H1 (cell line): ENCODE results near the gene TRAPPC6A. TPM values are rescaled to one million over a fixed set of nuclear protein-coding genes. Genes with fewer than 3 reads are reported as not detected.
A peak's percentile ranks its signal among the peaks of the same experiment; 100 is the strongest.

Source experiments
- CTCF ChIA-PET: fragments of 300-600 bp; sonication (Branson Sonifier 250); formaldehyde crosslinking; loops from one replicate; lab custom pipeline; 2021; ENCODE audit not compliant: partially characterized antibody; lab: Charles Lee
- POLR2A ChIA-PET: fragments of 300-600 bp; sonication (Branson Sonifier 250); formaldehyde crosslinking; loops from one replicate; lab custom pipeline; 2021; ENCODE audit warnings: inconsistent platforms; ENCODE audit not compliant: partially characterized antibody; lab: Charles Lee
- DNase-seq, 2 experiments: peaks; one replicate each; pipeline versions ENCODE4 v3.0.0 to v3.0.0-alpha.2; 2010 to 2022; ENCODE audit warnings: low spot score in 2 of 2, low read depth in 1 of 2, mixed read lengths in 1 of 2
- FAIRE-seq: peaks from 2 replicates; lab custom pipeline; 2011; peaks lifted over from hg19 to GRCh38; lab: Jason Lieb, UNC
- H2AFZ ChIP-seq: 2 replicates; pipeline ENCODE4 v1.8.1; 2012; ENCODE audit warnings: low read length, inconsistent platforms
- H2AK5ac ChIP-seq: 2 replicates; pipeline ENCODE4 v1.6.1; 2013; ENCODE audit warnings: low read depth, low read length
- H2BK120ac ChIP-seq: replicated peaks from 2 replicates; pipeline ENCODE3; 2013; ENCODE audit warnings: low read depth, low read length, inconsistent platforms
- H2BK12ac ChIP-seq: 2 replicates; pipeline ENCODE4 v1.6.1; 2013; ENCODE audit warnings: low read depth, low read length
- H2BK15ac ChIP-seq: 2 replicates; pipeline ENCODE4 v1.6.1; 2013; ENCODE audit warnings: low read length
- H2BK20ac ChIP-seq: 2 replicates; pipeline ENCODE4 v1.6.1; 2013; ENCODE audit warnings: low read length
- H2BK5ac ChIP-seq: 2 replicates; pipeline ENCODE4 v1.6.1; 2013; ENCODE audit warnings: low read depth, low read length
- H3K14ac ChIP-seq: 2 replicates; pipeline ENCODE4 v1.6.1; 2013; ENCODE audit warnings: inconsistent platforms; ENCODE audit not compliant: insufficient read length
- H3K18ac ChIP-seq: 2 replicates; pipeline ENCODE4 v1.6.1; 2013; ENCODE audit warnings: low read length; ENCODE audit errors: extremely low read depth
- H3K23ac ChIP-seq: 2 replicates; pipeline ENCODE4 v1.6.1; 2013; ENCODE audit warnings: inconsistent platforms; ENCODE audit not compliant: insufficient read length
- H3K23me2 ChIP-seq: 2 replicates; pipeline ENCODE4 v1.6.1; 2013; ENCODE audit warnings: low read depth, low read length
- H3K27ac ChIP-seq: 2 replicates; pipeline ENCODE4 v1.6.1; 2011; ENCODE audit warnings: low read depth, low read length, inconsistent platforms
- H3K27me3 ChIP-seq, 4 experiments: replicated peaks in 1 of 4; 1 replicate in 1 of 4; 2 replicates in 3 of 4; pipeline versions ENCODE4 v1.6.1 to v1.8.1; 2011 to 2013; ENCODE audit warnings: low read length in 3 of 4, mild to moderate bottlenecking in 3 of 4, inconsistent platforms in 2 of 4, mixed read lengths in 2 of 4, moderate library complexity in 1 of 4; ENCODE audit not compliant: control insufficient read depth in 3 of 4, insufficient read depth in 3 of 4; ENCODE audit errors: extremely low read depth in 1 of 4
- H3K36me3 ChIP-seq, 4 experiments: 2 replicates each; pipeline versions ENCODE4 v1.6.1 to v1.8.1; 2011 to 2013; ENCODE audit warnings: mild to moderate bottlenecking in 4 of 4, low read length in 3 of 4, moderate library complexity in 2 of 4, control low read depth in 1 of 4, inconsistent platforms in 1 of 4; ENCODE audit not compliant: insufficient read depth in 4 of 4, control insufficient read depth in 2 of 4
- H3K4ac ChIP-seq: replicated peaks from 2 replicates; pipeline ENCODE3; 2013; ENCODE audit warnings: low read length, low read depth, mixed read lengths, inconsistent platforms; ENCODE audit not compliant: insufficient read length
- H3K4me1 ChIP-seq, 4 experiments: replicated peaks in 1 of 4; 1 replicate in 1 of 4; 2 replicates in 3 of 4; pipeline versions ENCODE4 v1.6.1 to v1.8.1; 2011 to 2013; ENCODE audit warnings: low read length in 3 of 4, inconsistent platforms in 2 of 4, mixed read lengths in 1 of 4; ENCODE audit not compliant: insufficient read depth in 4 of 4, control insufficient read depth in 3 of 4
- H3K4me2 ChIP-seq, 2 experiments: 2 replicates each; pipeline versions ENCODE4 v1.6.1 to v1.8.1; 2011 to 2013; ENCODE audit warnings: low read depth in 2 of 2, low read length in 2 of 2, control low read depth in 1 of 2, inconsistent platforms in 1 of 2, mild to moderate bottlenecking in 1 of 2; ENCODE audit not compliant: insufficient read depth in 1 of 2
- H3K4me3 ChIP-seq, 4 experiments: fragments of 200-600, 300-600 bp in 1 of 4; sonication (generic), shearing (Covaris generic), sonication (Bioruptor Twin) in 1 of 4; 2 replicates each; pipeline versions ENCODE4 v1.5.1 to v1.8.1; 2011 to 2016; ENCODE audit warnings: low read length in 4 of 4, low read depth in 3 of 4, control low read depth in 2 of 4, inconsistent platforms in 2 of 4, mild to moderate bottlenecking in 2 of 4, mixed read lengths in 1 of 4, moderate library complexity in 1 of 4; ENCODE audit not compliant: insufficient read depth in 2 of 4; ENCODE audit errors: extremely low read depth in 1 of 4
- H3K56ac ChIP-seq: replicated peaks from 2 replicates; pipeline ENCODE3; 2013; ENCODE audit warnings: low read depth, mild to moderate bottlenecking, mixed read lengths, low read length, inconsistent platforms; ENCODE audit not compliant: insufficient read length
- H3K79me1 ChIP-seq: 2 replicates; pipeline ENCODE4 v1.6.1; 2013; ENCODE audit warnings: low read depth, low read length, control low read depth
- H3K79me2 ChIP-seq, 2 experiments: 2 replicates each; pipeline versions ENCODE4 v1.6.1 to v1.8.1; 2012 to 2013; ENCODE audit warnings: low read length in 2 of 2, mild to moderate bottlenecking in 2 of 2, inconsistent platforms in 1 of 2; ENCODE audit not compliant: insufficient read depth in 2 of 2, control insufficient read depth in 1 of 2
- H3K9ac ChIP-seq, 4 experiments: replicated peaks in 1 of 4; 1 replicate in 1 of 4; 2 replicates in 3 of 4; pipeline versions ENCODE4 v1.6.1 to v1.8.1; 2011 to 2013; ENCODE audit warnings: low read depth in 3 of 4, low read length in 3 of 4, control low read depth in 2 of 4, mild to moderate bottlenecking in 2 of 4, moderate library complexity in 2 of 4, inconsistent platforms in 1 of 4; ENCODE audit errors: extremely low read depth in 1 of 4
- H3K9me3 ChIP-seq, 2 experiments: 2 replicates each; pipeline versions ENCODE4 v1.6.1 to v1.8.1; 2012 to 2013; ENCODE audit warnings: mild to moderate bottlenecking in 2 of 2, moderate library complexity in 2 of 2, control low read depth in 1 of 2, inconsistent platforms in 1 of 2, low read depth in 1 of 2, low read length in 1 of 2, mixed read lengths in 1 of 2; ENCODE audit not compliant: insufficient read depth in 2 of 2
- H4K20me1 ChIP-seq, 2 experiments: replicated peaks in 1 of 2; 2 replicates each; pipeline versions ENCODE3 to v1.8.1; 2011 to 2013; ENCODE audit warnings: inconsistent platforms in 2 of 2, low read length in 2 of 2, mild to moderate bottlenecking in 1 of 2; ENCODE audit not compliant: insufficient read depth in 2 of 2, control insufficient read depth in 1 of 2
- H4K5ac ChIP-seq: 2 replicates; pipeline ENCODE4 v1.6.1; 2013; ENCODE audit warnings: low read length, low read depth, mixed read lengths, inconsistent platforms; ENCODE audit not compliant: insufficient read length
- H4K8ac ChIP-seq: 2 replicates; pipeline ENCODE4 v1.8.0; 2013; ENCODE audit warnings: mild to moderate bottlenecking, moderate library complexity, low read length, inconsistent platforms; ENCODE audit not compliant: insufficient read depth; ENCODE audit errors: extremely low read depth
- H4K91ac ChIP-seq: replicated peaks from 2 replicates; pipeline ENCODE3; 2013; ENCODE audit warnings: low read length, mixed read lengths, inconsistent platforms; ENCODE audit not compliant: insufficient read length
- CTCF ChIP-seq, 3 experiments: IDR thresholded peaks; 1 replicate in 2 of 3; 2 replicates in 1 of 3; pipeline versions ENCODE4 v1.5.1 to v1.6.1; 2011; ENCODE audit warnings: low read length in 3 of 3, mild to moderate bottlenecking in 3 of 3, inconsistent platforms in 2 of 3, low read depth in 1 of 3, moderate library complexity in 1 of 3; ENCODE audit not compliant: insufficient read depth in 1 of 3; ENCODE audit errors: control extremely low read depth in 1 of 3
- EZH2 ChIP-seq: fragments of 200-600 bp; sonication (generic); IDR thresholded peaks from 2 replicates; pipeline ENCODE4 v1.7.1; 2012; ENCODE audit warnings: low read depth, mild to moderate bottlenecking, moderate library complexity, low read length, inconsistent platforms; ENCODE audit not compliant: severe bottlenecking
- HDAC2 ChIP-seq, 2 experiments: fragments of 300-600 bp in 1 of 2; sonication (generic) in 1 of 2; IDR thresholded peaks; 2 replicates each; pipeline ENCODE4 v1.6.1; 2011 to 2012; ENCODE audit warnings: low read depth in 2 of 2, low read length in 2 of 2, mild to moderate bottlenecking in 2 of 2, moderate library complexity in 2 of 2, borderline replicate concordance in 1 of 2, inconsistent platforms in 1 of 2
- MAX ChIP-seq: IDR thresholded peaks from 2 replicates; pipeline ENCODE4 v1.6.1; 2012; ENCODE audit warnings: inconsistent platforms
- RBBP5 ChIP-seq: IDR thresholded peaks from 2 replicates; pipeline ENCODE4 v1.7.1; 2012; ENCODE audit warnings: low read depth, mild to moderate bottlenecking, inconsistent platforms, low read length, moderate library complexity, borderline replicate concordance
- SIX5 ChIP-seq: IDR thresholded peaks from 2 replicates; pipeline ENCODE4 v1.6.1; 2011; ENCODE audit warnings: mild to moderate bottlenecking, low read depth, low read length
- WGBS, 2 experiments: shearing (Covaris generic) in 1 of 2; methylation state at CpG; one replicate each; pipeline versions ENCODE4 v1.1.6 to v1.1.7; 2013 to 2015; ENCODE audit warnings: low lambda C conversion rate in 2 of 2, mixed read lengths in 2 of 2, inconsistent platforms in 1 of 2, low coverage in 1 of 2, missing lambda C conversion rate in 1 of 2; ENCODE audit not compliant: insufficient replicate concordance in 2 of 2, insufficient coverage in 1 of 2, insufficient read length in 1 of 2; ENCODE audit errors: extremely low coverage in 1 of 2, missing lambda C conversion rate in 1 of 2; 5-methylcytosine and 5-hydroxymethylcytosine counted together
- polyA plus RNA-seq, 7 experiments: library from polyadenylated mRNA; depleted of rRNA in 3 of 7; stranded (reverse) in 5 of 7; unstranded in 2 of 7; fragments of >200 nt in 5 of 7; fragments of 200-250 nt in 2 of 7; gene quantifications; 1 replicate in 5 of 7; 2 replicates in 1 of 7; 4 replicates in 1 of 7; pipeline versions ENCODE4 v1.2.1 to v1.2.3, GENCODE V29; 2011 to 2013; ENCODE audit warnings: missing spikeins in 2 of 7, mixed read lengths in 2 of 7
- total RNA-seq: library from RNA; stranded (reverse); fragmentation: NEBNext Ultra II Directional; extraction: Animal tissue kit (Norgen Biotek cat#: 25700); gene quantifications from 2 replicates; pipeline ENCODE4 v1.2.1, GENCODE V29; 2021

Gene TRAPPC6A
- total and polyA plus RNA-seq, 2 of the 8 experiments (the other 6 are each of a cell fraction or from before 2014, with no cell fraction given): 31.8 to 130 TPM

- peaks cover 0 to 8% of the 10 kb centered on the region in 2 experiments; a peak in 1 of 4 replicates for H3K9me3 ChIP-seq
- TF ChIP-seq CTCF (IDR thresholded peaks at IDR 0.05; ENCODE audit: control extremely low read depth in 1 of 3, insufficient read depth in 1 of 3, low read depth in 1 of 3, low read length in 3 of 3): peak; percentile 33 to 57 (median 41)
- TF ChIP-seq HDAC2 (IDR thresholded peaks at IDR 0.05; ENCODE audit: borderline replicate concordance in 1 of 2, low read depth in 2 of 2, low read length in 2 of 2): peak in 1 of 2 experiments; percentile 34; a peak in 1 of 4 replicates
- no peak for TF ChIP-seq SIX5
- TF ChIP-seq MAX: peak; percentile 92
- TF ChIP-seq RBBP5: 0 out of 2 replicates have a peak, but pooled peaks have one; percentile 48
- TF ChIP-seq EZH2: peak; percentile 29
Observed at GRCh38 chr19:45152504-45153338, 25.3 kb downstream of the TRAPPC6A start.

More at GRCh38 chr19:45152504-45153338, 25.3 kb downstream of the TRAPPC6A start:
- no peak for FAIRE-seq
- H2BK120ac ChIP-seq: no peak overlapping the region
- no peak overlapping the region for H4K5ac ChIP-seq
- 65% methylated on average over 64 of the region's 91 CpGs; no CpG with 5 or more reads in 1 of the 2 experiments for WGBS, 2 experiments
- no peak overlapping the region for H3K9ac ChIP-seq
- DNase-seq: peak in 1 of 2 experiments; percentile 75
- no peak overlapping the region for H4K91ac ChIP-seq
- H2AFZ ChIP-seq: no peak overlapping the region
- H2BK12ac ChIP-seq: peak overlapping the region; percentile 94; the same call in 1 of the 2 replicates
- peak overlapping the region; percentile 56; the same call in 1 of the 2 replicates for H2BK5ac ChIP-seq
- peaks cover 16 to 45% (median 39%) of the 10 kb centered on the region in 4 experiments for H3K27me3 ChIP-seq
- H3K14ac ChIP-seq: no peak overlapping the region
- H3K4me1 ChIP-seq: peaks cover 0 to 13% (median 3%) of the 10 kb centered on the region in 4 experiments; a peak in 6 of 7 replicates
- no peak overlapping the region for H3K23ac ChIP-seq
- peaks cover 9% of the 10 kb centered on the region; the same call in 1 of the 2 replicates for H3K23me2 ChIP-seq
- peaks cover 0 to 17% of the 10 kb centered on the region in 2 experiments for H4K20me1 ChIP-seq
- H2AK5ac ChIP-seq: no peak overlapping the region
- H3K4me3 ChIP-seq: peak overlapping the region in 2 of 4 experiments; percentile 7 to 49; a peak in 2 of 8 replicates
- no peak overlapping the region for H2BK20ac ChIP-seq
- ChIA-PET POLR2A (interaction anchor here (0.6 to 3.5 kb wide), 12 partner anchors 9 to 195 kb away, joined by 3 to 19 read pairs (median 4); partner anchors contain the start of genes NKPD1 and PPP1R37), CTCF (interaction anchor here (0.6 to 2.3 kb wide), 14 partner anchors 9 to 96 kb away, joined by 3 to 11 read pairs (median 4); no protein-coding TSS in a partner anchor)
- 0 out of 8 replicates have a peak, but pooled peaks cover 0 to 2% (median 0%) of the 10 kb centered on the region in 4 experiments for H3K36me3 ChIP-seq
- H3K56ac ChIP-seq: no peak overlapping the region
- H4K8ac ChIP-seq: peak overlapping the region; percentile 78
- peak overlapping the region; percentile 72 to 77 for H3K4me2 ChIP-seq
- no peak overlapping the region for H3K4ac ChIP-seq
- no peak overlapping the region for H2BK15ac ChIP-seq
- peak overlapping the region; percentile 60; the same call in 1 of the 2 replicates for H3K18ac ChIP-seq
- no peak overlapping the region for H3K27ac ChIP-seq
- H3K79me1 ChIP-seq: no peaks in the 10 kb centered on the region; the same call in 1 of the 2 replicates
- no peaks in the 10 kb centered on the region for H3K79me2 ChIP-seq
